C4-2B (cell line): Measurements from ENCODE around the gene TUT7.
"Not testable (repeated sequence)": the region's sequence is repeated elsewhere in the genome, so short reads cannot be mapped to it uniquely, and the experiment has no call there.

Source experiments
- H3K27ac ChIP-seq: fragments of 450-650 bp; 2 replicates; pipeline ENCODE4 v1.5.1; 2017
- CTCF ChIP-seq: fragments of 450-650 bp; conservative IDR thresholded peaks from 2 replicates; pipeline ENCODE4 v1.5.1; 2017; ENCODE audit warnings: mild to moderate bottlenecking
- ZFX ChIP-seq: fragments of 450-650 bp; IDR thresholded peaks from 2 replicates; pipeline ENCODE4 v1.6.1; 2017

The TUT7 gene

DNA sequence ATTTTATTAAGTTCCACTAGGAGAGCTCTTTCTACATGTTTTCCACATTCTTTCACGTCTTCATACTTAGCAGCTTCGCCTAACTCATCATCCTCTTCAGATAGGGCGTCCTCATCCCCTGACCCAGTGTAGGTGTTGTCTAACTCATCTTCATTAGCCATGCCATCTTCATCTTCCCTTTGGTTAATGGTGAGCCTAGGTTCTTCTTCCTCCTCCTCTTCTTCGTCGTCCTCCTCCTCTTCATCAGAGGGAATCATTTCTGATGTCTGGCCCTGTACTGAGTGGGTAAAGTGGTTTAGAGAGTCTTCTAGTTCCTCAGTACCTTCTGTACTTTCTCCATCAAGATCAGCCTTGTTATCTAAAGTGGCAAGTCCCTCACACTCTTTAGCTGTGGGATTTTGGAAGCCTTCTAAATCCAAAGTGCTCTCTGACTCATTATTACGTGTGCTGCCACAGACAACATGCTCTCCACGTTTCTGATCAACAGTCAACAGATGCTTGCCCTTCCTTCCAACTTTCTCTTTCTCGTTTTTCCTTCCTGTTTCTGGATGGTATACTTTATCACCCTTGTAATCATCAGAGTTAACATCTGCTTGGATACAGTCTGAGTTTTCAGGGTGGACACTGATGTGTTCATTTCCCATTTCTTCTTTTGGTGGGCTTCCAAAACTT lies 31.1 kb downstream of the TUT7 start:
- no peak for TF ChIP-seq ZFX
- no peak for TF ChIP-seq CTCF
- H3K27ac ChIP-seq, result no peak overlapping the region

DNA sequence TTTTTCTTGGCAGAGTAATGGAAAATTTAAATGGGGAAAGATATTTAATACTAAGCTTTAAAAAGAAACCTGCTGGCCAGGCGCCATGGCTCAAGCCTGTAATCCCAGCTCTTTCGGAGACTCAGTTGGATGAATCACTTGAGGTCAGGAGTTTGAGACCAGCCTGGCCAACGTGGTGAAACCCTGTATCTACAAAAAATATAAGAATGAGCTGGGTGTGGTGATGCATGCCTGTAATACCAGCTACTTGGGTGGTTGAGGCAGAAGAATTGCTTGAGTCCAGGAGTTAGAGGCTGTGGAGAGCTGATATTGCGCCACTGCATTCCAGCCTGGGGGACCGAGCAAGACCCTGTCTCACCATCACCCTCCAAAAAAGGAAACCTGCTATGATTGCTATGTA lies 32.8 kb downstream of the TUT7 start:
- H3K27ac ChIP-seq, result no peak overlapping the region
- no peak for TF ChIP-seq ZFX
- TF ChIP-seq CTCF, result no peak

GRCh38 chr9:86318187-86318586 lies 36.0 kb downstream of the TUT7 start:
- H3K27ac ChIP-seq, result no peak overlapping the region
- TF ChIP-seq ZFX (no peak), CTCF (no peak)

DNA sequence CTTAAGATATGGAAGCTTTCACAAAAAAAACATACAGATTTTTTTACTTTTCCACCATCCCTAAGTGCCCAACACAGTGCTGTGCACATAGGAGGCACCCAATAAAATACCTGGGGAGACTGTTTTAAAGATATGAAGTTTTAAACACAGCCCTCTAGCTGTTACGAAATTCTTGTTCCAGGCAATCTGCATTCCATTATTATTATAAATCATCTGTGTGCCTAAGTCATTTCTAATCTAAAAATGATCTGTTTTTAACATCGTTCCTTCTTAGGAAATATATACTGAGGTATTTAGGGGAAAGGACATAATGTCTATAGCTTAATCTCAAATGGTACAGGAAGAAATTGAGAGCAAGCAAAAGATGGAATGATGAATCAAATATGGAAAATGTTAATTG lies 39.1 kb downstream of the TUT7 start:
- no peak overlapping the region for H3K27ac ChIP-seq
- TF ChIP-seq ZFX, result no peak
- TF ChIP-seq CTCF, result no peak

- not testable (repeated sequence) for H3K27ac ChIP-seq
Observed at GRCh38 chr9:86312959-86313358, 41.3 kb downstream of the TUT7 start.

- no peak overlapping the region for H3K27ac ChIP-seq
- TF ChIP-seq ZFX (no peak), CTCF (no peak)
Observed at GRCh38 chr9:86308687-86309086, 45.5 kb downstream of the TUT7 start.

DNA sequence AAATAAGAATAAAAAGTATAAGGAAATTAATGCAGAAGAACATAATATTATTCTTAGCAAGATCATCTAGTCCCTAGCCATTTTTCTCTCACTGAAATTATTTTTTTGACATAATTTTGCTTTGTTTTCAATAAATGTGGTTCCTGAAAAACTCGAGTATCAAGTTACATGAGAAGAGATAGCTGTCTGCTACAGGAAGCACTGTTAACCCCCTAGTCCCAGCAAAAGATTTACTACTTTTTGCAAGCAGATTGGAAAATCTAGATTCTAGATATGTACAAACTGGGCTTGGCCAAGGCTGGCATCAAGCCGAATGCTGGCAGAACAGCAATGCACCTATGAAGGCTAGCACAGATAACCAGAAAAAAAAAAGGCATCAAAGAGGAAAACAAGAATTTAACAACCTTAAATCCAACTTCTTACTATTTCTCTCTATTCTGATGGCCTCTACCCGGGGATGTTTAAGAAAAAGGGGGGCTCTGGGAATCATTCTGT lies 49.9 kb downstream of the TUT7 start:
- no peak for TF ChIP-seq ZFX
- no peak for TF ChIP-seq CTCF
- H3K27ac ChIP-seq, result no peak overlapping the region

- no peak overlapping the region for H3K27ac ChIP-seq
- TF ChIP-seq ZFX, result no peak
- no peak for TF ChIP-seq CTCF
Observed at GRCh38 chr9:86303316-86303975, 50.8 kb downstream of the TUT7 start.
